ENCODE data around the gene GARIN5B.

GARIN5B gene

DNA sequence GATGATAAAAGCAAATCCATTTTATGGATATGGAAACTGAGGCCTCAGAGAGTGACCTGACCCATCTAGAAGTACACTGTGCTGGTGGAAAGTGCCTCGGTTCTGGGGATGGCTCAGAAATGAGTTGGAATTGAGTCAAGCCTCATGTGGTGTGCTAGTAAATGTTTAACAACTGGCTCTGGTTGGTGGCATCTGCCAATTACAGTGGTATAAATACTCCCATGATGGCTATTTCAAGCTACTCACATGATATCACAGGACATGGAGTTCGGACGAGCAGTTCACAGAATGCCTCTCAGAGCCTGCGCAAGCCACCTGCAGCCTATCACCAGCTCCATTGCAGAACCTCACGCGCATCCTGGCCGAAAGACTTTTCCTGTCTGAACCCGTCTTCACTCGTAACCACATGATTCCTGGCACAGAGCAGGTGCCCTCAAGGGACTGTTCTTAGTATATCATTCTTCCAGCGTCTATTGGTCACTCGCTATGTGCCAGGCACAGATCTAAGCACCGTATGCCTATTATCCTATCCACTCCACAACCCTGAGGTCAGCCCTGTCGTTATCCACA is 47.0 kb downstream of the GARIN5B start:
- TF ChIP-seq, protein P1, sequence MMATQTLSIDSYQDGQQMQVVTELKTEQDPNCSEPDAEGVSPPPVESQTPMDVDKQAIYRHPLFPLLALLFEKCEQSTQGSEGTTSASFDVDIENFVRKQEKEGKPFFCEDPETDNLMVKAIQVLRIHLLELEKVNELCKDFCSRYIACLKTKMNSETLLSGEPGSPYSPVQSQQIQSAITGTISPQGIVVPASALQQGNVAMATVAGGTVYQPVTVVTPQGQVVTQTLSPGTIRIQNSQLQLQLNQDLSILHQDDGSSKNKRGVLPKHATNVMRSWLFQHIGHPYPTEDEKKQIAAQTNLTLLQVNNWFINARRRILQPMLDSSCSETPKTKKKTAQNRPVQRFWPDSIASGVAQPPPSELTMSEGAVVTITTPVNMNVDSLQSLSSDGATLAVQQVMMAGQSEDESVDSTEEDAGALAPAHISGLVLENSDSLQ (IDR thresholded peaks at IDR 0.05) = no peak
- no peak for TF ChIP-seq NFRKB (IDR thresholded peaks at IDR 0.05)
- TF ChIP-seq ARNT (IDR thresholded peaks at IDR 0.05) = no peak
- TF ChIP-seq TARDBP (IDR thresholded peaks at IDR 0.05) = no peak
- TF ChIP-seq LEF1 (IDR thresholded peaks at IDR 0.05; ENCODE audit: borderline replicate concordance) = no peak
- no peak for TF ChIP-seq FOXM1 (IDR thresholded peaks at IDR 0.05; ENCODE audit: borderline replicate concordance)
- no peak for TF ChIP-seq SP1 (IDR thresholded peaks at IDR 0.05)
- no peak for TF ChIP-seq HDGF (IDR thresholded peaks at IDR 0.05; ENCODE audit: borderline replicate concordance)
- TF ChIP-seq FOXA1 (IDR thresholded peaks at IDR 0.05) = no peak
- TF ChIP-seq ZNF384 (IDR thresholded peaks at IDR 0.05) = no peak
- TF ChIP-seq CTBP1 (IDR thresholded peaks at IDR 0.05; ENCODE audit: borderline replicate concordance) = no peak
- CTCF ChIA-PET = no interaction called here
- POLR2A ChIA-PET = no interaction called here
- DNase-seq (ENCODE audit: extremely low spot score) = no peak

DNA sequence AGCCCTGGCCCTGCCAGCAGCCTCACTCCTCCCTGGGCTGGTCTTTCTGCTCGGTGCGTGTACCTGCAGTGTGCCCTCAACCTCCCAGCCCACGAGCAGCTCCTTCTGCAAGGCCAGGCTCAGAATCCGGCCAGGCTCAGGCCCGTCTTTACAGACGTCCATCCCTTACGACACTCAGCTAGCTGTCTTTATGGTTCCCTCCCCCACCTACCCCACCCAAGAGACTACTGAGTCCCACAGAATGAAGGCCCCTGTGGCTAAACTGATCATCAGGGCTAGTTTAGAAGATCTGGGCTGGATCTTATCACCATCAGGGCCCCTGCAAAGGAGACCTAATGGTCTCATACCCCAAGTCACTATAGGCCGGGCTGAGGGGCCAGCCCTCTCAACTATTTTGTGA is 48.7 kb downstream of the GARIN5B start:
- TF ChIP-seq FOXK2 (IDR thresholded peaks at IDR 0.05) (no peak), TARDBP (IDR thresholded peaks at IDR 0.05) (no peak), SP1 (IDR thresholded peaks at IDR 0.05) (no peak), CTBP1 (IDR thresholded peaks at IDR 0.05; ENCODE audit: borderline replicate concordance) (no peak)
- CTCF ChIA-PET = no interaction called here
- POLR2A ChIA-PET = no interaction called here
- DNase-seq (ENCODE audit: extremely low spot score) = no peak

DNA sequence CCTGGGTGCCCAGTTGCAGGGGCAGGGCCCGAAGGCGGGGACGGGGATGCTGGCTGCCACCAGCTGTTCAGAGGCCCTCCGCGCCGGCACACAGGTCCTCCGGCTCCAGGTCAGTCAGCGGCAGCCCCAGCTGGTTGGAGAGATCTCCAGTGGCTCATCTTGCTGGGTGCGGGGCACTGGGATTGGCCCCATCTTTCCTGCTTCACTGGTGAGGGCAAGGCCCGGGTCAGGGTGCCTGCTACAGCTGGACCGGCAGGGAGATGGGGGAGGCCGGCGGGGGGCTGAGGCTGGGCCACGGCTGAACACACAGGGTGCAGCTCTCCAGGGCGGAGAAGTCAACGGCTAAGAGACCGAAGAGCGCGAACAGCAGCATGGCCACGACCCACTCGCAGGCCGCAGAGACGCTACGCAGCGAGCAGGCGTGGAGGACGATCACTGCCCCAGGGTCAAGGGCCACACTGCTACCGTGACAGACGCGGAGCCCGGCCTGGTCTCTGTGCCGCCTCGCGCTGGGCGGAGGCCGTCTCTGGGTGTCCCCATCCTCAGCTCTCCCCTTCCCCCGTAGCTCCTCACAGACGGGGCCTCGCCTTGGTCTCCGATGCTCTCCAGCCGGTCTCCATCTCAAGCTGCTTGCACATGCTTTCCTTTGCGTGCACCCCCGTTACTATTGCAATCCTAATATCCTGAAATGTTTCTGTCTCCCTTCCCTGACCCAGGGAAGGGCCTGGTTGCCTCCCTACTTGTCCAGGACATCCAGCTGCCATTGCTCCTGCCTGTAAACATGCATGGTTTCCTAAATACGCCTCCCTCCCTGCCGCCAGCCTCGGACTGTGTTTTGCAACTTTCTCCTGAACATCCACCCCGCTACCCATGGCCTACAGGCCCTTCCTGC is 50.2 kb downstream of the GARIN5B start:
- TF ChIP-seq TARDBP (IDR thresholded peaks at IDR 0.05) (no peak), BHLHE40 (IDR thresholded peaks at IDR 0.05; ENCODE audit: borderline replicate concordance) (no peak), NFRKB (IDR thresholded peaks at IDR 0.05) (no peak), CTBP1 (IDR thresholded peaks at IDR 0.05; ENCODE audit: borderline replicate concordance) (no peak)
- no peak for DNase-seq (ENCODE audit: extremely low spot score)
- ChIA-PET POLR2A (interaction anchor here (1.3 kb wide), 1 partner anchor 95 kb away, joined by 3 read pairs; the partner anchor contains the start of gene UBE2S), CTCF (interaction anchor here (0.9 kb wide), 1 partner anchor 11 kb away, joined by 3 read pairs; no protein-coding TSS in a partner anchor)

DNA sequence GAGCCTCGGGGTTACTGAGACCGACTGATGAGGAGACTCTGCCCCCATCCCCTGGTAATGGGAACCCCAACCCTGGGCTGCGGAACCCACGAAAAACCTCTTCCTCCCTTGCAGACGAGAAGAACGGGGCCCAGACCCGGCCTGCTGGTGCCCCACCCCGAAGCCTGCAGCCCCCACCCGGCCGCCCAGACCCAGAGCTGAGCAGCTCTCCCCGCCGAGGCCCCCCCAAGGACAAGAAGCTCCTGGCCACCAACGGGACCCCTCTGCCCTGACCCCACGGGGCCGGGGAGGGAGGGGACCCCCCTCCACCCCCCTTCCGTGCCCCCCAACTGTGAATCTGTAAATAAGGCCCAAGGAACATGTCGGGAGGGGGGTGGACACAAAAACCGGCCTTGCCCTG is 51.3 kb downstream of the GARIN5B start:
- ChIA-PET POLR2A (interaction anchor here (1.3 kb wide), 1 partner anchor 96 kb away, joined by 3 read pairs; the partner anchor contains the start of gene UBE2S), CTCF (interaction anchor here (0.8 kb wide), 1 partner anchor 164 kb away, joined by 4 read pairs; the partner anchor contains the start of gene ZNF628)
- TF ChIP-seq CTBP1 (IDR thresholded peaks at IDR 0.05; ENCODE audit: borderline replicate concordance) = no peak
- TF ChIP-seq HDGF (IDR thresholded peaks at IDR 0.05; ENCODE audit: borderline replicate concordance) = no peak
- no peak for TF ChIP-seq NFRKB (IDR thresholded peaks at IDR 0.05)
- no peak for TF ChIP-seq FOXK2 (IDR thresholded peaks at IDR 0.05)
- TF ChIP-seq ZNF384 (IDR thresholded peaks at IDR 0.05) = no peak
- TF ChIP-seq SUZ12 (IDR thresholded peaks at IDR 0.05) = no peak
- no peak for TF ChIP-seq FOXM1 (IDR thresholded peaks at IDR 0.05; ENCODE audit: borderline replicate concordance)
- DNase-seq (ENCODE audit: extremely low spot score) = no peak

DNA sequence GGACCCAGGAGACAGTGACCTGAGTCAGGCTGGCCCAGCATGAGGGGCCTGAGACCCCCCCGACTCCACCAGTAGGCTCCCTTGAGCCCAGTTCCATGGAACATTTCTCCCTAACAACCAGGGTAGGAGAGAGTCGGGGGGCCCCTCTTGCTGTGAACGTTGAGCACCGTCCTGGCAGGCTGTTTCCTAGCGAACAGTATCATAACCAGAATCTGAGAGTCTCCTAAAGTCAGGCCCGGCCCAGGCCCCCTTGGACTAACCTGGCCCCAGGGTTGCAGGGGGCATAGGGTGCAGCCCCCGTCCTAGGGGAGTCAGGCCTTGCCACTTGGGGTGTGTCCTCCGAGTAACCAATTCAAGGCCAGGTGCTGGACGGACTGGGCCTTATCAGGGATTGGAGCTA is 51.7 kb downstream of the GARIN5B start:
- TF ChIP-seq LEF1 (IDR thresholded peaks at IDR 0.05; ENCODE audit: borderline replicate concordance) (no peak), SUZ12 (IDR thresholded peaks at IDR 0.05) (no peak), CTBP1 (IDR thresholded peaks at IDR 0.05; ENCODE audit: borderline replicate concordance) (no peak), FOXM1 (IDR thresholded peaks at IDR 0.05; ENCODE audit: borderline replicate concordance) (no peak), NFRKB (IDR thresholded peaks at IDR 0.05) (no peak), ARNT (IDR thresholded peaks at IDR 0.05) (no peak)
- no peak for DNase-seq (ENCODE audit: extremely low spot score)
- POLR2A ChIA-PET = interaction anchor here (1.3 kb wide), 1 partner anchor 96 kb away, joined by 3 read pairs; the partner anchor contains the start of gene UBE2S
- CTCF ChIA-PET = interaction anchor here (0.8 kb wide), 1 partner anchor 165 kb away, joined by 4 read pairs; the partner anchor contains the start of gene ZNF628

DNA sequence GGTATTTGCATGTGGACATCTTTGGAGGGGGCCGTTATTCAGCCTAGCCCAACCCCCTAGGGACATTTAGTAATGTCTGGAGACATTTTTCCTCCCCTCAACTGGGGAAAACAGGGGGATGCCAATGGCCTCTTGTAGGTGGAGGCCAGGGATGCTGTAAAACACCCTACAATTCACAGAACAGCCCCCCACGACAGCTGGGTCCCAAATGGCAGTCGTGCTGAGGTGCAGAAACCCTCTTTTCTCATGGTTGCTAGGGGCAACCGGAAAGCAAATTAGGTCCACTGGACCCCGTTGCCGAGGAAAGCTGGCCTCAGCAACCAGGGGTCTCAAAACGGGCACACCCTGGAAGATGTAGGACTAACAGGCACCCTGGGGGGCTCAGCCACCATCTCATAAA is 52.6 kb downstream of the GARIN5B start:
- POLR2A ChIA-PET = no interaction called here
- TF ChIP-seq ZNF384 (IDR thresholded peaks at IDR 0.05) (no peak), FOXK2 (IDR thresholded peaks at IDR 0.05) (no peak), ELF4 (IDR thresholded peaks at IDR 0.05) (no peak), LEF1 (IDR thresholded peaks at IDR 0.05; ENCODE audit: borderline replicate concordance) (no peak), SP1 (IDR thresholded peaks at IDR 0.05) (no peak), TARDBP (IDR thresholded peaks at IDR 0.05) (no peak), CTBP1 (IDR thresholded peaks at IDR 0.05; ENCODE audit: borderline replicate concordance) (no peak), NFRKB (IDR thresholded peaks at IDR 0.05) (no peak), L3MBTL2 (conservative IDR thresholded peaks at IDR 0.05) (no peak), ARNT (IDR thresholded peaks at IDR 0.05) (no peak), SUZ12 (IDR thresholded peaks at IDR 0.05) (no peak), BHLHE40 (IDR thresholded peaks at IDR 0.05; ENCODE audit: borderline replicate concordance) (no peak), HDGF (IDR thresholded peaks at IDR 0.05; ENCODE audit: borderline replicate concordance) (no peak), FOXA1 (IDR thresholded peaks at IDR 0.05) (no peak), FOXM1 (IDR thresholded peaks at IDR 0.05; ENCODE audit: borderline replicate concordance) (no peak)
- TF ChIP-seq, protein P1 (IDR thresholded peaks at IDR 0.05) = no peak
- CTCF ChIA-PET = no interaction called here
- DNase-seq (ENCODE audit: extremely low spot score) = no peak

All from HEK293T (cell line).